ENCODE data around the gene ZBTB2.

Gene ZBTB2

GRCh38 chr6:151391471-151392413 lies at the start of gene ZBTB2:
TSS of gene ZBTB2 (minus strand) at chr6:151391559. CDS start at chr6:151373637, 17,922 bp downstream.
- in situ Hi-C loops (cut with HindIII; ENCODE audit: low sequenced_read_pairs) = no loop called here

- in situ Hi-C loops (cut with HindIII; ENCODE audit: low sequenced_read_pairs) = no loop called here
Measured at GRCh38 chr6:151440930-151441329, 49.6 kb upstream of the ZBTB2 start.

GRCh38 chr6:151440498-151440897 lies 49.1 kb upstream of the ZBTB2 start:
- in situ Hi-C loops (cut with HindIII; ENCODE audit: low sequenced_read_pairs) = no loop called here

GRCh38 chr6:151437401-151437800 lies 46.0 kb upstream of the ZBTB2 start:
- in situ Hi-C loops (cut with HindIII; ENCODE audit: low sequenced_read_pairs) = no loop called here

GRCh38 chr6:151436802-151437201 lies 45.4 kb upstream of the ZBTB2 start:
- in situ Hi-C loops (cut with HindIII; ENCODE audit: low sequenced_read_pairs) = no loop called here

- in situ Hi-C loops (cut with HindIII; ENCODE audit: low sequenced_read_pairs) = no loop called here
Measured at GRCh38 chr6:151436300-151436699, 44.9 kb upstream of the ZBTB2 start.

- in situ Hi-C loops (cut with HindIII; ENCODE audit: low sequenced_read_pairs) = no loop called here
Measured at GRCh38 chr6:151434369-151434768, 43.0 kb upstream of the ZBTB2 start.

- in situ Hi-C loops (cut with HindIII; ENCODE audit: low sequenced_read_pairs) = no loop called here
Measured at GRCh38 chr6:151432651-151433050, 41.3 kb upstream of the ZBTB2 start.

- in situ Hi-C loops (cut with HindIII; ENCODE audit: low sequenced_read_pairs) = no loop called here
Measured at GRCh38 chr6:151431337-151431736, 40.0 kb upstream of the ZBTB2 start.

- in situ Hi-C loops (cut with HindIII; ENCODE audit: low sequenced_read_pairs) = no loop called here
Measured at GRCh38 chr6:151430886-151431285, 39.5 kb upstream of the ZBTB2 start.

GRCh38 chr6:151428093-151428735 lies 36.9 kb upstream of the ZBTB2 start:
- in situ Hi-C loops (cut with HindIII; ENCODE audit: low sequenced_read_pairs) = no loop called here

- in situ Hi-C loops (cut with HindIII; ENCODE audit: low sequenced_read_pairs) = no loop called here
Measured at GRCh38 chr6:151425561-151425960, 34.2 kb upstream of the ZBTB2 start.

GRCh38 chr6:151422981-151423380 lies 31.6 kb upstream of the ZBTB2 start:
- in situ Hi-C loops (cut with HindIII; ENCODE audit: low sequenced_read_pairs) = no loop called here

- in situ Hi-C loops (cut with HindIII; ENCODE audit: low sequenced_read_pairs) = no loop called here
Measured at GRCh38 chr6:151417477-151417876, 26.1 kb upstream of the ZBTB2 start.

GRCh38 chr6:151414641-151415260 lies 23.4 kb upstream of the ZBTB2 start:
- in situ Hi-C loops (cut with HindIII; ENCODE audit: low sequenced_read_pairs) = no loop called here

- in situ Hi-C loops (cut with HindIII; ENCODE audit: low sequenced_read_pairs) = no loop called here
Measured at GRCh38 chr6:151413372-151414145, 22.2 kb upstream of the ZBTB2 start.

- in situ Hi-C loops (cut with HindIII; ENCODE audit: low sequenced_read_pairs) = no loop called here
Measured at GRCh38 chr6:151412909-151413308, 21.6 kb upstream of the ZBTB2 start.

- in situ Hi-C loops (cut with HindIII; ENCODE audit: low sequenced_read_pairs) = no loop called here
Measured at GRCh38 chr6:151409679-151410078, 18.3 kb upstream of the ZBTB2 start.

GRCh38 chr6:151409260-151409659 lies 17.9 kb upstream of the ZBTB2 start:
- in situ Hi-C loops (cut with HindIII; ENCODE audit: low sequenced_read_pairs) = no loop called here

- in situ Hi-C loops (cut with HindIII; ENCODE audit: low sequenced_read_pairs) = no loop called here
Measured at GRCh38 chr6:151408858-151409257, 17.5 kb upstream of the ZBTB2 start.

- in situ Hi-C loops (cut with HindIII; ENCODE audit: low sequenced_read_pairs) = no loop called here
Measured at GRCh38 chr6:151403919-151404308, 12.6 kb upstream of the ZBTB2 start.

Data from endothelial cell of hepatic sinusoid (primary cell).